Effector memory CD4-positive, alpha-beta T cell (primary cell): ENCODE data around the gene PBXIP1.
A peak's percentile ranks its signal among the peaks of the same experiment; 100 is the strongest.

Source experiments
- DNase-seq, 3 donors: peaks; one replicate each; pipeline ENCODE4 v3.0.0-alpha.2; 2020
- H3K27ac ChIP-seq: 2 replicates; pipeline ENCODE4 v1.7.0; 2013; ENCODE audit warnings: mild to moderate bottlenecking, low read length, moderate library complexity; ENCODE audit not compliant: insufficient read depth, poor library complexity, severe bottlenecking
- H3K27me3 ChIP-seq: replicated peaks from 2 replicates; pipeline ENCODE4 v1.7.0; 2013; ENCODE audit warnings: mild to moderate bottlenecking, low read length; ENCODE audit not compliant: insufficient read depth, control insufficient read depth, poor library complexity, severe bottlenecking
- H3K36me3 ChIP-seq: 2 replicates; pipeline ENCODE4 v1.7.0; 2013; ENCODE audit warnings: mild to moderate bottlenecking, low read length, moderate library complexity; ENCODE audit not compliant: control insufficient read depth, insufficient read depth
- H3K4me1 ChIP-seq: 2 replicates; pipeline ENCODE4 v1.7.0; 2013; ENCODE audit warnings: low read length, mild to moderate bottlenecking; ENCODE audit not compliant: control insufficient read depth, insufficient read depth, poor library complexity, severe bottlenecking
- H3K4me3 ChIP-seq: 2 replicates; pipeline ENCODE4 v1.7.0; 2013; ENCODE audit warnings: low read length, low read depth, mild to moderate bottlenecking; ENCODE audit not compliant: insufficient read depth, poor library complexity, severe bottlenecking
- H3K9me3 ChIP-seq: 2 replicates; pipeline ENCODE4 v1.7.0; 2013; ENCODE audit warnings: mild to moderate bottlenecking, low read length, moderate library complexity; ENCODE audit not compliant: control insufficient read depth

The PBXIP1 gene

GRCh38 chr1:154937085-154937987, 18.6 kb downstream of the PBXIP1 start:
- H3K36me3 ChIP-seq, result no peaks in the 10 kb centered on the region
- H3K4me1 ChIP-seq, result peaks cover 43% of the 10 kb centered on the region
- H3K27ac ChIP-seq, result peak overlapping the region; percentile 99
- DNase-seq, result peak; percentile 82 to 90 (median 87)
- peak overlapping the region; percentile 68 for H3K4me3 ChIP-seq
- H3K27me3 ChIP-seq, result no peaks in the 10 kb centered on the region
- H3K9me3 ChIP-seq, result no peaks in the 10 kb centered on the region

GRCh38 chr1:154936555-154937084, 19.3 kb downstream of the PBXIP1 start, which contains the start of gene PMVK:
Gene PMVK, minus strand, starts transcription at chr1:154936719. Its CDS starts 34 bp downstream, at chr1:154936685.
- DNase-seq, result peak; percentile 88 to 94 (median 93)
- peaks cover 36% of the 10 kb centered on the region for H3K4me1 ChIP-seq
- peak within 1 kb of the TSS; percentile 99 for H3K27ac ChIP-seq
- H3K27me3 ChIP-seq, result no peaks in the 10 kb centered on the region
- H3K36me3 ChIP-seq, result no peaks in the 10 kb centered on the region
- H3K4me3 ChIP-seq, result peak within 1 kb of the TSS; percentile 68
- H3K9me3 ChIP-seq, result no peaks in the 10 kb centered on the region

- H3K27ac ChIP-seq, result peak overlapping the region; percentile 99
- no peaks in the 10 kb centered on the region for H3K36me3 ChIP-seq
- H3K9me3 ChIP-seq, result no peaks in the 10 kb centered on the region
- peak in 1 of 3 donors; percentile 31 for DNase-seq
- peaks cover 29% of the 10 kb centered on the region for H3K4me1 ChIP-seq
- peak overlapping the region; percentile 68 for H3K4me3 ChIP-seq
- H3K27me3 ChIP-seq, result no peaks in the 10 kb centered on the region
Observed at GRCh38 chr1:154935749-154936554, 19.9 kb downstream of the PBXIP1 start.

DNA sequence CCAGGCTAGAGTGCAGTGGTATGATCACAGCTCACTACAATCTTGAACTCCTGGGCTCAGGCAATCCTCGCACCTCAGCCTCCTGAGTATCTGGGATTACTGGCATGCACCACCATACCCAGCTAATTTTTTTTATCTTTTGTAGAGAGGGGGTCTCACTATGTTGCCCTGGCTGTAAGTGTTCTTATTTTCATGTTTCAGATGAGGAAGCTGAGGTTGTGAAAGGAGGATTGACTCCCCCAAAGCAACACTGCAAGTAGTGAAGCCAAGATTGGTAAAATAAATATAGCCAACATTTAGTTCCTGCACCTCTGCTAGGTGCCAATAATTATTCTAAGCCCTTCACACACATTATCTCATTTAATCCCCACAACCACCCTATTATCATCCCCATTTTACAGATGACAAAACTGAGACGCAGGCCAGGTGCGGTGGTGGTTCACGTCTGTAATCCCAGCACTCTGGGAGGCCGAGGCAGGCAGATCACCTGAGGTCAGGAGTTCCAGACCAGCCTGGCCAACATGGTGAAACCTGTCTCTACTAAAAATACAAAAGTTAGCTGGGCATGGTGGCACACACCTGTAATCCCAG, 21.4 kb downstream of the PBXIP1 start:
- Histone ChIP-seq H3K4me1 (peaks cover 18% of the 10 kb centered on the region), H3K27me3 (no peaks in the 10 kb centered on the region), H3K9me3 (no peaks in the 10 kb centered on the region), H3K4me3 (no peak overlapping the region), H3K27ac (no peak overlapping the region), H3K36me3 (peaks cover 6% of the 10 kb centered on the region)
- DNase-seq, result no peak

- no peak for DNase-seq
- peaks cover 8% of the 10 kb centered on the region for H3K4me1 ChIP-seq
Observed at GRCh38 chr1:154931940-154932487, 23.9 kb downstream of the PBXIP1 start.

DNA sequence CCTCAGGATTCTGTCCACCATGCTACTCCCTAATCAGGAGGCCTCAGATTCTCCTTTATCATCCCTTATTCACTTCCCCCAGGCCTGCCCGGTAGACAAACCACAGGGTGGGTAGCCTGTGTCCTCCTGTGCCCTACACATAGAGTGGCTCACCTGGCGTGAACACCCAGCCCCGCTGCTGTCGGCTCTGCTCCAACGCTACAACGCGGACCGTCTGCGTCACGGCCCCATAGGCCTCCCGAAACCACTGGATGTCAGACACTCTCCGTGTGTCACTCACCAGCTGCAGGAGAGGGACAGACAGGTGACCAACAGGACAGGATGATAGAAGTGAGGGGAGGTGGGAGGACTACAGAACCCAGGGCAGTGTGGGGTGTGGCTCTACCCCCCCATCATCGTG, 29.7 kb downstream of the PBXIP1 start:
- Histone ChIP-seq H3K27me3 (no peaks in the 10 kb centered on the region), H3K27ac (no peak overlapping the region), H3K4me1 (no peaks in the 10 kb centered on the region), H3K4me3 (no peak overlapping the region), H3K9me3 (no peaks in the 10 kb centered on the region), H3K36me3 (peaks cover 46% of the 10 kb centered on the region)
- DNase-seq, result no peak

More at GRCh38 chr1:154931940-154932487, 23.9 kb downstream of the PBXIP1 start:
- Histone ChIP-seq H3K4me3 (no peak overlapping the region), H3K27me3 (no peaks in the 10 kb centered on the region), H3K36me3 (peaks cover 24% of the 10 kb centered on the region), H3K27ac (no peak overlapping the region), H3K9me3 (no peaks in the 10 kb centered on the region)

- no peak overlapping the region for H3K27ac ChIP-seq
- H3K4me3 ChIP-seq, result no peak overlapping the region
Observed at GRCh38 chr1:154925335-154926170, 30.3 kb downstream of the PBXIP1 start.

GRCh38 chr1:154923695-154924094, 32.2 kb downstream of the PBXIP1 start:
- no peaks in the 10 kb centered on the region for H3K4me1 ChIP-seq
- no peaks in the 10 kb centered on the region for H3K9me3 ChIP-seq
- no peaks in the 10 kb centered on the region for H3K27me3 ChIP-seq
- H3K36me3 ChIP-seq, result peaks cover 33% of the 10 kb centered on the region
- H3K4me3 ChIP-seq, result no peak overlapping the region
- DNase-seq, result no peak
- H3K27ac ChIP-seq, result no peak overlapping the region

More at GRCh38 chr1:154925335-154926170, 30.3 kb downstream of the PBXIP1 start:
- peaks cover 46% of the 10 kb centered on the region for H3K36me3 ChIP-seq
- no peak for DNase-seq
- no peaks in the 10 kb centered on the region for H3K4me1 ChIP-seq
- no peaks in the 10 kb centered on the region for H3K9me3 ChIP-seq
- no peaks in the 10 kb centered on the region for H3K27me3 ChIP-seq

GRCh38 chr1:154913273-154913672, 42.6 kb downstream of the PBXIP1 start:
- Histone ChIP-seq H3K27ac (no peak overlapping the region), H3K9me3 (no peaks in the 10 kb centered on the region), H3K4me1 (no peaks in the 10 kb centered on the region), H3K27me3 (no peaks in the 10 kb centered on the region), H3K36me3 (no peaks in the 10 kb centered on the region), H3K4me3 (no peak overlapping the region)
- DNase-seq, result no peak
